Loucy (cell line): Measurements from ENCODE around the gene JPH3.

Experiments
- H2AFZ ChIP-seq: fragments of 200-600 bp; sonication (generic); 2 replicates; pipeline ENCODE4 v1.6.0; 2016; ENCODE audit warnings: antibody characterized with exemption, mild to moderate bottlenecking, low read length, moderate library complexity
- H3F3A ChIP-seq: fragments of 200-600 bp; 2 replicates; pipeline ENCODE4 v1.6.0; 2016; ENCODE audit warnings: antibody characterized with exemption, low read depth, mild to moderate bottlenecking
- H3K27me3 ChIP-seq: fragments of 200-600 bp; sonication (generic); 2 replicates; pipeline ENCODE4 v1.6.1; 2014; ENCODE audit warnings: low read length, mild to moderate bottlenecking; ENCODE audit not compliant: insufficient read depth, poor library complexity, severe bottlenecking
- H3K36me3 ChIP-seq: fragments of 200-600 bp; sonication (generic); 2 replicates; pipeline ENCODE4 v1.6.1; 2016; ENCODE audit warnings: low read length; ENCODE audit not compliant: insufficient read depth
- H3K4me1 ChIP-seq: fragments of 200-600 bp; sonication (generic); 2 replicates; pipeline ENCODE4 v1.5.1; 2014; ENCODE audit warnings: low read length, mild to moderate bottlenecking; ENCODE audit not compliant: insufficient read depth, poor library complexity, severe bottlenecking
- H3K4me2 ChIP-seq: fragments of 200-600 bp; sonication (generic); 2 replicates; pipeline ENCODE4 v1.6.0; 2014; ENCODE audit warnings: antibody characterized with exemption, low read length, low read depth, mild to moderate bottlenecking; ENCODE audit not compliant: poor library complexity, severe bottlenecking
- H3K4me3 ChIP-seq: fragments of 200-600 bp; sonication (generic); 2 replicates; pipeline ENCODE4 v1.5.1; 2014; ENCODE audit warnings: low read length, mild to moderate bottlenecking, mixed read lengths; ENCODE audit not compliant: poor library complexity, severe bottlenecking
- H3K79me2 ChIP-seq: fragments of 200-600 bp; sonication (generic); 2 replicates; pipeline ENCODE4 v1.6.1; 2014; ENCODE audit warnings: low read length; ENCODE audit not compliant: insufficient read depth
- H3K9ac ChIP-seq: fragments of 200-600 bp; sonication (generic); 2 replicates; pipeline ENCODE4 v1.6.0; 2014; ENCODE audit warnings: mild to moderate bottlenecking, low read depth, low read length, moderate library complexity; ENCODE audit not compliant: poor library complexity, severe bottlenecking
- H3K9me2 ChIP-seq: fragments of 200-600 bp; sonication (generic); replicated peaks from 2 replicates; pipeline ENCODE4 v1.6.1; 2016; ENCODE audit warnings: low read depth, low read length, mixed read lengths
- H3K9me3 ChIP-seq: fragments of 200-600 bp; sonication (generic); 2 replicates; pipeline ENCODE4 v1.6.1; 2014; ENCODE audit warnings: mild to moderate bottlenecking, antibody characterized with exemption, low read length, low read depth; ENCODE audit not compliant: insufficient read depth
- H4K20me1 ChIP-seq: fragments of 200-600 bp; sonication (generic); 2 replicates; pipeline ENCODE4 v1.6.0; 2014; ENCODE audit warnings: antibody characterized with exemption, low read length, mild to moderate bottlenecking; ENCODE audit not compliant: insufficient read depth, poor library complexity, severe bottlenecking
- CTCF ChIP-seq: fragments of 200-600 bp; sonication (generic); conservative IDR thresholded peaks from 2 replicates; pipeline ENCODE4 v1.5.1; 2014; ENCODE audit warnings: mild to moderate bottlenecking, antibody characterized with exemption, low read length
- EZH2phosphoT487 ChIP-seq: fragments of 200-600 bp; IDR thresholded peaks from 2 replicates; pipeline ENCODE4 v1.6.1; 2018; ENCODE audit warnings: antibody characterized with exemption, mild to moderate bottlenecking, moderate library complexity, borderline replicate concordance

JPH3 gene

GRCh38 chr16:87644596-87644995 lies 42.3 kb downstream of the JPH3 start:
- no peaks in the 10 kb centered on the region for H3K27me3 ChIP-seq
- no peaks in the 10 kb centered on the region for H3K79me2 ChIP-seq
- no peak overlapping the region for H3K4me3 ChIP-seq
- no peaks in the 10 kb centered on the region for H3K36me3 ChIP-seq
- no peaks in the 10 kb centered on the region for H3K9me3 ChIP-seq
- H3K9ac ChIP-seq: no peak overlapping the region
- no peaks in the 10 kb centered on the region for H3K4me1 ChIP-seq
- H4K20me1 ChIP-seq: no peaks in the 10 kb centered on the region
- no peaks in the 10 kb centered on the region for H3K9me2 ChIP-seq
- TF ChIP-seq CTCF: no peak
- TF ChIP-seq EZH2phosphoT487: no peak
- no peak overlapping the region for H3K4me2 ChIP-seq
- no peak overlapping the region for H2AFZ ChIP-seq
- H3F3A ChIP-seq: no peaks in the 10 kb centered on the region

GRCh38 chr16:87645802-87646201 lies 43.5 kb downstream of the JPH3 start:
- H3K27me3 ChIP-seq: no peaks in the 10 kb centered on the region
- H3K4me1 ChIP-seq: no peaks in the 10 kb centered on the region
- no peak overlapping the region for H3K4me3 ChIP-seq
- H3K79me2 ChIP-seq: no peaks in the 10 kb centered on the region
- H3K9me2 ChIP-seq: no peaks in the 10 kb centered on the region
- no peaks in the 10 kb centered on the region for H3K9me3 ChIP-seq
- no peak overlapping the region for H3K4me2 ChIP-seq
- TF ChIP-seq EZH2phosphoT487 (no peak), CTCF (no peak)
- H2AFZ ChIP-seq: no peak overlapping the region
- no peaks in the 10 kb centered on the region for H3F3A ChIP-seq
- no peaks in the 10 kb centered on the region for H4K20me1 ChIP-seq
- no peak overlapping the region for H3K9ac ChIP-seq
- no peaks in the 10 kb centered on the region for H3K36me3 ChIP-seq

- TF ChIP-seq EZH2phosphoT487 (no peak), CTCF (no peak)
- Histone ChIP-seq H3K9me2 (no peaks in the 10 kb centered on the region), H3K4me3 (no peak overlapping the region), H3K36me3 (no peaks in the 10 kb centered on the region), H3K4me2 (no peak overlapping the region), H2AFZ (no peak overlapping the region), H4K20me1 (no peaks in the 10 kb centered on the region), H3K9ac (no peak overlapping the region), H3K4me1 (no peaks in the 10 kb centered on the region), H3K9me3 (no peaks in the 10 kb centered on the region), H3F3A (no peaks in the 10 kb centered on the region), H3K79me2 (no peaks in the 10 kb centered on the region), H3K27me3 (no peaks in the 10 kb centered on the region)
Observed at GRCh38 chr16:87647431-87648185, 45.3 kb downstream of the JPH3 start.
